Measurements from ENCODE around the gene SHC2.
"Not testable (repeated sequence)": the region's sequence is repeated elsewhere in the genome, so short reads cannot be mapped to it uniquely, and the experiment has no call there.

The SHC2 gene

DNA sequence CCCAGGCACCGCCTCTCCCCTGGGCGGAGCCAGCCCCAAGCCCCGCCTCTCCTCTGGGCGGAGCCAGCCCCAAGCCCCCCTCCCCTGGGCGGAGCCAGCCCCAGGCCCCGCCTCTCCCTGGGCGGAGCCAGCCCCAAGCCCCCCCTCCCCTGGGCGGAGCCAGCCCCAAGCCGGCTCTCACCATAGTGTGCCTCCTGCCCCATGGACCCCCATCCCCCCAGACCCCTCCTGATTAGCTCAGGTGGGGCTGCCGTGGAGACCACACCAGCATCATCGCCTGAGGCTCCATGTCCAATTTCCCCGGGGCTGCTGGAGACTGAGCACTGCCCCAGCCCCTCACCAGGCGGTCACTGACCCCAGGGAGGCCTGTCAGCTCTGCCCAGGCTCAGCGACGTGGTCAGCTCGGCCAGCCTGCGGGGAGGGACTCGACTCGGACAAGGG lies 31.3 kb upstream of the SHC2 start:
- no peak for DNase-seq

GRCh38 chr19:491146-491741 lies 30.4 kb upstream of the SHC2 start:
- no peak for DNase-seq

- DNase-seq = no peak
Measured at GRCh38 chr19:489418-490196, 28.8 kb upstream of the SHC2 start.

GRCh38 chr19:488505-489417 lies 27.9 kb upstream of the SHC2 start:
- peak; percentile 90 to 97 for DNase-seq

DNA sequence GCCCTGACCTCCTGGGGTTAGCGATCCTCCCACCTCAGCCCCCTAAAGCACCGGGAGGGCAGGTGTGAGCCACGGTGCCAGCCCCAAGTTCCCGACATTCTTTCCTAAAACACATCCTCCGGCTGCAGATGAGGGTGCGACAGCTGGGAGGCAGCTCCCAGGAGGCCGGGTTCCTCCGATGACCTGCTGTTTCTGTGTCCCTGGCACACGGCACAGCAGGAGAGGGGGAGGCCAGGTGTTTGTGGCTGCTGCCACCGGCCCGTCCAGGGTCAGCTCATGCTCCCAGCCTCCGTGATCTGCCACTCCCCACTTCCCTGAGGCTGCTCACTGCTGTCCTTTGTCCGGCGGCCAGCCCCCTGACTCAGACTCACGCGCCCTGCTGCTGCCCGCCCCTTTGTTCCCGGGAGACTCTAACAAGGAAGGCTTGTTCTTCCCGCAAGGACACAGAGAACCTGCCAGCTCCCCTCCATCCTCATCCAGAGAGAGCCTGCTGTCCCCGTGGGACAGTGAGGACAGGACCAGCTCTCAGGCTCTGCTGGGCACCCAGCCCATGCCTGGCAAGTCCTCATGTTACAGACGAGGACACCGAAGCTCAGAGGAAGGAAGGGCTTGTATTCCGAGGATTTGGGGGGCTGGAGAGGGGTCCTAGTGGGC lies 24.9 kb upstream of the SHC2 start:
- no peak for DNase-seq

DNA sequence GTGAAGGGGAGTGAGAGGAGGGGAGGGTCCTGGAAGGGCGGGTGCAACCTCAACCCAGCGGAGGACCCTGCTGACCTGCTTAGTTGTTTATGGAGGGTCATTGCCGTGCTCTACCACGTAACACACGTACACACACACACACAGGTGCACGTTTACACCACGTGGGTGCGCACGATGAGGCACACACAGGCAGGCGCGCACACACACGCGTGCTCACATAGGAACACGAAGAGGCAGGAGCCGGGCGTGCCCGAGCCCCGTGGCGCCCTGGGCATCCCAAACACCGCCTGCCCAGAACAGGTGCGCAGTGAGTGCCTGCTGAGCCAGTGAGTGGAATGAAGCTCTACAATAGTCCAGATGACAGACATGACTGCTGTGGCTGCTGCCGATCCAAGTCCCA lies 24.2 kb upstream of the SHC2 start:
- no peak for DNase-seq

GRCh38 chr19:484494-484893 lies 23.7 kb upstream of the SHC2 start:
- no peak for DNase-seq

DNA sequence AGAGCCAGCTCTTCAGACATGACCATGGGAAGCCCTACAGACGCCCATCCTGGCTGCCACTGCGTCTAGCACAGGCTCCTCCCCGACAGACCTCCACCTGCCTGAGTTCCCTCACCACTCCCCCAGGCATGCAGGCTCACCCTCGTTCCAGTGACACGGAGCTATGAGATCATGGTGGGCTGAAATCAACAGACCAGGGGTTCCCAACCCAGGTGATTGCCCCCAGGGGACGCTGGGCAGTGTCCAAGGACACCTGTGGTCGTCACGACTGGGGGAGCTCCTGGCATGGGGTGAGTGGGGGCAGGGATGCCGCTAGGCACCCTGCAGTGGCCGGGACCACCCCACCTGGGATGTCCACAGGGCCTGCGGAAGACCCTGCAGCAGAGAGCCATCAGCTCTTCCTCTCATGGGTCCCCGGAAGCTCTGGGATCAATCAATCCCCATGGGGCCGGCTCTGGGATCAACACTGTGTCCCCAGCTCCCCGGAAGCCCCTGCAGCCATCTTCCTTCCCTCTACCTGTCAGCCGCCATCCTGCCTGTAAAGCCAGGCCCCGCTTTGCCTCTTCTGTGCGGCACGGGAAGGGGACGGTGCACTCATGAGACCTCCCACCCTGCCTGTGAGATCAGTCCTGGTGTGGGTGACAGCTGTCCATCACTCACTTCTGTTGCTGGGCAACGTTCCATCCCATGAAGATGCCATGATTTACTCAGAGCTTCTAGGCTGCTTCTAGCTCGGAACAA lies 22.7 kb upstream of the SHC2 start:
- no peak for DNase-seq

- DNase-seq = no peak
Measured at GRCh38 chr19:482186-483041, 21.6 kb upstream of the SHC2 start.

DNA sequence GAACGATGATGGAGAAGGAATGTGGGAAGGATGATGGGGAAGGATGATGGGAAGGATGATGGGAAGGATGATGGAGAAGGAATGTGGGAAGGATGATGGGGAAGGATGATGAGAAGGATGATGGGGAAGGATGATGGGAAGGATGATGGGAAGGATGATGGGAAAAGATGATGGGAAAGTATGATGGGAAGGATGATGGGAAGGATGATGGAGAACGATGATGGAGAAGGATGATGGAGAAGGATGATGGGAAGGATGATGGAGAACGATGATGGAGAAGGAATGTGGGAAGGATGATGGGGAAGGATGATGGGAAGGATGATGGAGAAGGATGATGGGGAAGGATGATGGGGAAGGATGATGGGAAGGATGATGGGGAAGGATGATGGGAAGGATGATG lies 20.3 kb upstream of the SHC2 start:
- DNase-seq = not testable (repeated sequence)

DNA sequence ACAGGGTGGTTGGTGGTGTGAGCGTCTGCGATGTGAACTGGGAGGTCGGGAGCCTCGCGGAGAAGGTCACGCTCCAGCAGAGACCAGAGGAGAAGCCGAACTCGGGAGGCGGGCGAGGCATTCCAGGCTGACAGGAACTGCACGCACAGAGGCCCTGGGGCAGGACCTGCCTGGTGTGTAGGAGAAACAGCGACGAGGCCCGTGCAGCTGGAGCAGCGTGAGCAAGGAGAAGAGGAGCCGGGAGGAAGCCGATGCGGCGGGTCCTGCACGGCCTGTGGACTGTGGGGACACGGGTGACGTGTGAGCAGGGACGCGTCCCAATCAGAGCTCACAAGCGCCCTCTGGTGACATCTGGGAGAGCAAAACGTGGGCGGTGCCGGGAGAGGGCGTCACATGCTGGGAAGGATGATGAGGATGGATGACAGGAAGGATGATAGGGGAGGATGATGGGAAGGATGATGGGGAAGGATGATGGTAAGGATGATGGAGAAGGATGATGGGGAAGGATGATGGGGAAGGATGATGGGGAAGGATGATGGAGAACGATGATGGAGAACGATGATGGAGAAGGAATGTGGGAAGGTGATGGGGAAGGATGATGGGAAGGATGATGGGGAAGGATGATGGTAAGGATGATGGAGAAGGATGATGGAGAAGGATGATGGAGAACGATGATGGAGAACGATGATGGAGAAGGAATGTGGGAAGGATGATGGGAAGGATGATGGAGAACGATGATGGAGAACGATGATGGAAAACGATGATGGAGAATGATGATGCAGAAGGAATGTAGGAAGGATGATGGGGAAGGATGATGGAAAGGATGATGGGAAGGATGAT lies 19.4 kb upstream of the SHC2 start:
- peak in 1 of 2 experiments; percentile 40 for DNase-seq

DNA sequence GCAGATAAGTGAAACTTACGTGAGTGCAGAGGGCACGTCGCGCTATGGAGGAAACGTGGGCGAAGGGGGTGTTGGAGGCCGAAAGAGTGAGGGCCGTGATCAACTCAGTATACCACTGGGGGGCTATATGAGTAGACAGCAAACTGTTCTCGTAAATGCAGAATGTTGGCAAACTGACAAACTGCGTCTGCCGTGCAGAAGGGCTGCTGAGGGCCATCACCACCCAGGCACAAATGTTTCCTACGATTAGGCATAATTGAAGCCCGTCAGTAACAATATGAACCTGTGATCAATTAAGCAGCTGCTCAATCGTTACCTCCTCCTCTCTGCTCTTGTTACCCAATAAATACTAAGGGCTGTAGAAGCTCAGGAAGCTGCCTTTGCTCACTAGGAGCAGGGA lies 18.1 kb upstream of the SHC2 start:
- no peak for DNase-seq

DNA sequence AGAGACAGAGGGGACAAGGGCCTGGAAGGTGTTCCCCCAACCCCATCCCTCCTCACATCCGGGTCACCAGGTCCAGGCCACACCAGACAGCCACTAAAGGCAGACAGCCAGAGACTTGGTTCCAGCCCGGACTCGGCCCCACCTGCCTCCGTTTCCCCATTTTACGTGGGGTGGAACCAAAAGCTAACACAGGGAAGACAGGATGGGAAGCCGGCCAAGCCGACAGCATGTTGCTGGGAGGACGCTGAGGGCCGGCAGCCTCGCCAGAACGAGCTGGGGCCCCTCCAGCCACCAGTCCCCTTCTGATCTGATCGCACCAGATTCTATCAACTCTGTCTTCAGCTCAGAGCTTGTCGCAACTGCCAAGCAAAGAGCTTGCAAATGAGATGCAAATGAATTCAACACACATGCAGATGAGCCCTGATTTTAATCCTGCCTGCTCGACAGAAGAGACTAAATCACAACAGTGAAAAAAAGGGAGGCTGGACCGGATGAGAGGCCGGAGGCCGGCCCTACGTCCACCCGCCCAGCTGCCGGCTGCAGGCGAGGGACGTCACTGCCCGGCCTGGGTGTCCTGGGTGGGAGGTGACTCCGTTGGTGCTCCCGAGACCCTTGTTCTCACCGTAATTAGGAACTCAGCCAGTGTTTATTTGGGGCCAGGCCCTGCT lies 17.5 kb upstream of the SHC2 start:
- no peak for DNase-seq

- no peak for DNase-seq
Measured at GRCh38 chr19:475360-475759, 14.5 kb upstream of the SHC2 start.

DNA sequence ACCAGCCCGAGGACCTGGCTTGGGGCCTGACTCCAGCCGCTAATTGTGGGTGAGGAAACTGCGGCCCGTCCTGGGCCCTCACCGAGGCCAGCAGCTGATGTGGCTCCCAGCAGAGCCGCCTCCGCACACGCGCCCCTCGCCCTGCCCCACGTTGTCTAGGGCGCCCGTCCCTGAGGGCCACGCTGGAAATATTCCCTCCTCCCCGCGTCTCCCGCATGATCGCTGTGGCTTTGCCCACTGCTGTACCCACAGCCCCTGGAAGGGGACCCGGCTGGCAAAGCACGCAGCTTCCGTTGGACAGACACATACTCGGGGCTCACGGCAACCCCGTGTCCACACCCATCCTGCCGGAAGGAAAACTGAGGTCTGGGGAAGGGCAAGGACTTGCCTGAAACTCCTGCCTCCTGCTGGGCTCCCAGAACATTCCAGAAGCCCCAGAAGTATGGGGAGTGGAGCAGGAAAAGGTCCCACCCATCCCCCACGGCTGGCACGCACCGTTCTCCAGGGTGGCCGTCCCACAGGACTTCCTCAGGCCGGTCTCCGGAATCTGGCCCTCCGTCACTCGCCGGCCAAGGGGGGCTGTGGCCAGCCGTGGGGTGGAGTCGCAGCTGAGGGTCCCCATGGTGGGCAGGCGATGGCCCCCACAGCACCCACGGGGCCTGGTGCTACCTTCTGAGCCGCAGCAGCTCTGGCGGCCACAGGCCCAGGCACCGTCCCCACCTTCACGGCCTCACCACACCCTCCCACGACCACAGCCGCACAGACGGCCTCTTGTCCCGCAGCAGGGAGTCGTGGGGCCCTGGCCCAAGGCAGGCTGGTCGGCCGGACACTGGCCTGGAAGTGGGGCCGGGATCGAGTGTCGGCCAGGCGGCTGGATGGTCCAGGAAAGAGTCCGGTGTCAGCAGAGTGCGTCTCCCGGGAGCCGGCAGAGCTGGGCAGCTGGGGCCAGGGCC lies 13.6 kb upstream of the SHC2 start:
- DNase-seq = no peak

DNA sequence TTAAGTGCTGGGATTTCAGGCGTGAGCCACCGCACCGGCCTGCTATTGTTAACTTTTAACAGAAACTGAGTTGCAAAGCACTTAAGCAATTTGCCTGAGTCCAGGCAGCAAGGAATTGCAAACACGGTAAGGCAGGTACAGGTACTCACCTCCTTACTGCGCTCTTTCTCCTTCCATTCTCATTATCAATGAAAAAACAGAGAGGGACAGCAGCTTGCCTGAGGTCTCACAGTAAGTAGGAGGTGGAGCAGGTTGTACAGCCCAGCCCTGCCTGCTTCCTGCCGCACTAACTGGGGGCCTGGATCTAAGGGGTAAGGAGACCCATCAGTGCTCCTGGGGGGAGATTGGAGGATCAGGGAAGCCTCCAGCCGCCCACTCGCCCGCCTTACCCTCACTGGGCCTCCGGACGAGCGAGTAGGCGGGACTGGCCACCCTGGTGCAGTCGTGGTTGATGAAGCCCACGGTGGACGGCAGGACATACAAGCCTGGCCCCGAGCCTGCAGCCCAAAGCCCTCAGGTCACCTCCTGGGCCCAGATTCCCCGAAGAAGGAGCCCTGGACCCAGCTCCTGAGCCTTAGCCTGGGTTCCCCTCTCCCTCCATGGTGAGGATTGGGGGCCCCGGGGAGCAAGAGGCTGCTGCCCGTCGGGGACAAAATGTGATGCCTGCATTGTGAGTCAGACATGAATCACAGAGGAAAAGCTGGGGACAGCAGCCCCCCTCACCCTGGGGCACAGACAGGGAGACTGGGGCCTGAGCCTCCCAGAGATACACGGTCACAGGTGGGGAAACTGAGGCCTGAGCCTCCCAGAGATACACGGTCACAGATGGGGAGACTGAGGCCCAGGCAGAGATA lies 11.4 kb upstream of the SHC2 start:
- no peak for DNase-seq

DNA sequence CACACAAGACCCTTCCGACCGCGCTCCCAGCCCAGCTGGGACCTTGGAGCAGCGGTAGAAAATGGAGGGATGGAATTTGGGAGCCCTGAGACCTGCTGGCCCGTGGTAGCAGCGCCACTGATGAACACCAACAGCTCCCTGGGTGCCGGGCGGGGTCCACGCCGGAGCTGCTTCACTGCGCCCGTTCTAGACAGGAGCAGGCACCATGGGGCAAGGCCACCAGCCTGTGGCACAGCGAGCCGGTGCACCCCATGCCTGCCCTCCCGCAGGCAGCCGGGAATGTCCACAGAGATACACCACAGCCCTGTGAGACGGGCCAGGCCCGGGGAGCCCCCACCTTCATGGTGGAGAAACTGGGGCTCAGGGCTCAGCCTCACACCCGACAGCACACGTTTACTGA lies 9.9 kb upstream of the SHC2 start:
- DNase-seq = no peak

- DNase-seq = no peak
Measured at GRCh38 chr19:469833-470232, 9.0 kb upstream of the SHC2 start.
